Uterus (tissue), 4 donors: ENCODE results near the gene PGGHG. TPM values are rescaled to one million over a fixed set of nuclear protein-coding genes. Genes with fewer than 3 reads are reported as not detected.

ENCODE experiments used
- DNase-seq, 2 donors: peaks; one replicate each; pipeline ENCODE4 v3.0.0-alpha.2; 2019 to 2020
- H3K27ac ChIP-seq, 2 donors: fragments of 200-600 bp; sonication (generic); 1 replicate in 1 of 2; 2 replicates in 1 of 2; pipeline ENCODE4 v1.5.1; 2016 to 2018
- H3K27me3 ChIP-seq, 2 donors: fragments of 200-600 bp; sonication (generic); one replicate each; pipeline ENCODE4 v1.5.1; 2018 to 2019; ENCODE audit warnings: control low read depth in 1 of 2
- H3K36me3 ChIP-seq, 2 donors: fragments of 200-600 bp; sonication (generic); one replicate each; pipeline ENCODE4 v1.5.1; 2019; ENCODE audit warnings: control low read depth in 1 of 2
- H3K4me1 ChIP-seq, 2 donors: fragments of 200-600 bp; sonication (generic); one replicate each; pipeline ENCODE4 v1.5.1; 2018 to 2019; ENCODE audit warnings: control low read depth in 1 of 2
- H3K4me3 ChIP-seq, 2 donors: fragments of 200-600 bp; sonication (generic); 1 replicate in 1 of 2; 2 replicates in 1 of 2; pipeline ENCODE4 v1.5.1; 2018 to 2019; ENCODE audit warnings: mild to moderate bottlenecking in 1 of 2
- H3K9me3 ChIP-seq, 2 donors: fragments of 200-600 bp; sonication (generic); one replicate each; pipeline ENCODE4 v1.5.1; 2019; ENCODE audit warnings: control low read depth in 1 of 2
- CTCF ChIP-seq, 4 experiments: fragments of 200-600 bp in 2 of 4; fragments of 450-650 bp in 2 of 4; sonication (generic) in 2 of 4; IDR thresholded peaks; one replicate each; pipeline ENCODE4 v1.5.1; 2016 to 2019; ENCODE audit warnings: antibody characterized with exemption in 4 of 4, mild to moderate bottlenecking in 2 of 4, moderate library complexity in 1 of 4
- POLR2A ChIP-seq, 2 donors: fragments of 450-650 bp; IDR thresholded peaks; one replicate each; pipeline ENCODE4 v1.6.1; 2016; ENCODE audit warnings: antibody characterized with exemption in 2 of 2, mild to moderate bottlenecking in 1 of 2, moderate library complexity in 1 of 2
- intact Hi-C: fragments of 100-400 bp; cut with DNase I; formaldehyde crosslinking; loops from one replicate; pipeline ENCODE4 v1.15.1; 2023; ENCODE audit warnings: low total_unique reads
- total RNA-seq, 4 donors: library from RNA; depleted of rRNA in 3 of 4; stranded (reverse); fragments of >200 nt in 3 of 4; gene quantifications; one replicate each; pipeline versions ENCODE4 v1.1.0 to v1.2.4, GENCODE V29; 2014 to 2023
- donor health status: DM: yes; HTN: yes; CAD: no.

Gene PGGHG
- total RNA-seq, 4 donors from 2014 or later, result 7.9 to 29.1 (median 14.2) TPM

GRCh38 chr11:253886-254270 lies 35.0 kb upstream of the PGGHG start:
- TF ChIP-seq POLR2A (IDR thresholded peaks at IDR 0.05), result no peak
- TF ChIP-seq CTCF (IDR thresholded peaks at IDR 0.05), result no peak
- intact Hi-C loops, result no loop called here
- Histone ChIP-seq H3K36me3 (no peaks in the 10 kb centered on the region), H3K27me3 (no peaks in the 10 kb centered on the region), H3K27ac (no peak overlapping the region), H3K4me1 (no peaks in the 10 kb centered on the region), H3K4me3 (no peak overlapping the region), H3K9me3 (no peaks in the 10 kb centered on the region)
- no peak for DNase-seq

- no peaks in the 10 kb centered on the region for H3K9me3 ChIP-seq
- no peak overlapping the region for H3K27ac ChIP-seq
- intact Hi-C loops, result no loop called here
- no peak overlapping the region for H3K4me3 ChIP-seq
- no peaks in the 10 kb centered on the region for H3K36me3 ChIP-seq
- H3K27me3 ChIP-seq, result no peaks in the 10 kb centered on the region
- H3K4me1 ChIP-seq, result no peaks in the 10 kb centered on the region
- no peak for TF ChIP-seq CTCF (IDR thresholded peaks at IDR 0.05)
- no peak for TF ChIP-seq POLR2A (IDR thresholded peaks at IDR 0.05)
- no peak for DNase-seq
These were observed 33.8 kb upstream of the PGGHG start for GRCh38 chr11:255176-255575.

GRCh38 chr11:255816-256215 lies 33.1 kb upstream of the PGGHG start:
- Histone ChIP-seq H3K4me3 (no peak overlapping the region), H3K4me1 (no peaks in the 10 kb centered on the region), H3K27ac (no peak overlapping the region), H3K9me3 (no peaks in the 10 kb centered on the region), H3K27me3 (no peaks in the 10 kb centered on the region), H3K36me3 (no peaks in the 10 kb centered on the region)
- intact Hi-C loops, result no loop called here
- DNase-seq, result no peak
- no peak for TF ChIP-seq POLR2A (IDR thresholded peaks at IDR 0.05)
- no peak for TF ChIP-seq CTCF (IDR thresholded peaks at IDR 0.05)

- Histone ChIP-seq H3K27me3 (no peaks in the 10 kb centered on the region), H3K27ac (no peak overlapping the region), H3K36me3 (no peaks in the 10 kb centered on the region), H3K9me3 (no peaks in the 10 kb centered on the region), H3K4me3 (no peak overlapping the region), H3K4me1 (no peaks in the 10 kb centered on the region)
- TF ChIP-seq CTCF (IDR thresholded peaks at IDR 0.05) (no peak), POLR2A (IDR thresholded peaks at IDR 0.05) (no peak)
- intact Hi-C loops, result no loop called here
- no peak for DNase-seq
These were observed 31.8 kb upstream of the PGGHG start for GRCh38 chr11:256952-257737.

GRCh38 chr11:257766-258493 lies 31.0 kb upstream of the PGGHG start:
- intact Hi-C loops, result no loop called here
- no peaks in the 10 kb centered on the region for H3K9me3 ChIP-seq
- H3K4me3 ChIP-seq, result no peak overlapping the region
- H3K36me3 ChIP-seq, result no peaks in the 10 kb centered on the region
- TF ChIP-seq CTCF (IDR thresholded peaks at IDR 0.05) (no peak), POLR2A (IDR thresholded peaks at IDR 0.05) (no peak)
- no peaks in the 10 kb centered on the region for H3K4me1 ChIP-seq
- no peak for DNase-seq
- no peak overlapping the region for H3K27ac ChIP-seq
- H3K27me3 ChIP-seq, result no peaks in the 10 kb centered on the region
